Karpas-422 (cell line): ENCODE measurements around the gene ROGDI. TPM values are rescaled to one million over a fixed set of nuclear protein-coding genes. Genes with fewer than 3 reads are reported as not detected.
"Not testable (repeated sequence)": the region's sequence is repeated elsewhere in the genome, so short reads cannot be mapped to it uniquely, and the experiment has no call there.

Source experiments
- DNase-seq: peaks from one replicate; pipeline ENCODE4 v3.0.0-alpha.2; 2015
- H2AFZ ChIP-seq: fragments of 200-600 bp; sonication (generic); 2 replicates; pipeline ENCODE4 v1.6.1; 2014; ENCODE audit warnings: antibody characterized with exemption, low read length, mixed read lengths
- H3K27ac ChIP-seq: fragments of 200-600 bp; sonication (generic); 2 replicates; pipeline ENCODE4 v1.5.1; 2014; ENCODE audit warnings: mild to moderate bottlenecking, low read length, moderate library complexity
- H3K27me3 ChIP-seq: fragments of 200-600 bp; sonication (generic); 2 replicates; pipeline ENCODE4 v1.6.1; 2014; ENCODE audit warnings: low read length, mixed read lengths
- H3K36me3 ChIP-seq: fragments of 200-600 bp; sonication (generic); 2 replicates; pipeline ENCODE4 v1.6.1; 2014; ENCODE audit warnings: low read length, mixed read lengths; ENCODE audit not compliant: insufficient read depth
- H3K4me1 ChIP-seq: fragments of 200-600 bp; sonication (generic); 2 replicates; pipeline ENCODE4 v1.6.1; 2014; ENCODE audit warnings: mild to moderate bottlenecking, low read length, mixed read lengths
- H3K4me2 ChIP-seq: fragments of 200-600 bp; sonication (generic); 2 replicates; pipeline ENCODE4 v1.6.1; 2014; ENCODE audit warnings: low read length, low read depth, mild to moderate bottlenecking; ENCODE audit not compliant: poor library complexity, severe bottlenecking
- H3K4me3 ChIP-seq: fragments of 200-600 bp; sonication (generic); 2 replicates; pipeline ENCODE4 v1.5.1; 2014; ENCODE audit warnings: mild to moderate bottlenecking, antibody characterized with exemption, low read length, mixed read lengths
- H3K79me2 ChIP-seq: fragments of 200-600 bp; sonication (generic); 2 replicates; pipeline ENCODE4 v1.6.1; 2014; ENCODE audit warnings: mild to moderate bottlenecking, low read length, mixed read lengths
- H3K9ac ChIP-seq: fragments of 200-600 bp; sonication (generic); 2 replicates; pipeline ENCODE4 v1.6.0; 2014; ENCODE audit warnings: low read length
- H3K9me2 ChIP-seq: fragments of 200-600 bp; sonication (generic), shearing (Covaris generic); replicated peaks from 2 replicates; pipeline ENCODE4 v1.6.0; 2014; ENCODE audit warnings: mild to moderate bottlenecking, low read length, moderate library complexity; ENCODE audit not compliant: insufficient read depth
- H3K9me3 ChIP-seq: fragments of 300-700, 200-600 bp; sonication (generic); 2 replicates; pipeline ENCODE4 v1.6.1; 2014; ENCODE audit warnings: low read length, mixed read lengths
- H4K20me1 ChIP-seq: fragments of 200-600 bp; sonication (generic); 2 replicates; pipeline ENCODE4 v1.6.1; 2014; ENCODE audit warnings: mild to moderate bottlenecking, antibody characterized with exemption, low read length, low read depth; ENCODE audit not compliant: insufficient read depth
- total RNA-seq: library from RNA; depleted of rRNA; stranded (reverse); fragments of >200 nt; shearing (Covaris generic); gene quantifications from 2 replicates; pipeline ENCODE4 v1.2.3, GENCODE V29; 2014; ENCODE audit warnings: low replicate concordance

ROGDI gene
- total RNA-seq, 1 experiment from 2014 or later, result 9.4 TPM

DNA sequence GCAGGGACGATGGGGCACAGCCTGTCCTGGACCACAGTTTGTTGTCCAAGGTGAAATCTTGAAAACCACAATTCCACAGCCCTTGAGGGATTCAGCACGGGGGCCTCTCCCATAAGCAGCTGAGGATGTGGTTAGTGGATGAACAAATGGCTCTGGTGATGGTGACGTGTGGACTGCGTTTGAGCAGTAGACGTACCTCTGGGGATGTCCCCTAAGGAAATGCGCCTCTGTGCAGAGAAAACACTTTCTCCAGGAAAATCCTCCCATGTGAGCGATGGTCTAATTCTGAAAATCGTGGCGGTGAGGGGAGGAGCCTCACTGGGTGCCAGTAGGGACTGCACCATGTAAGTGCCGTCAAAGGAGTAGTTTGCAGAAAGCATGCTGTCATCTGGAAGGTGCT lies 11.6 kb downstream of the ROGDI start:
- H3K36me3 ChIP-seq, result no peaks in the 10 kb centered on the region
- H3K27ac ChIP-seq, result no peak overlapping the region
- no peaks in the 10 kb centered on the region for H4K20me1 ChIP-seq

GRCh38 chr16:4790261-4790660 lies 12.2 kb downstream of the ROGDI start:
- H3K4me1 ChIP-seq, result no peaks in the 10 kb centered on the region
- no peaks in the 10 kb centered on the region for H3K9me3 ChIP-seq
- H3K4me3 ChIP-seq, result no peak overlapping the region
- no peak overlapping the region for H2AFZ ChIP-seq
- no peak overlapping the region for H3K4me2 ChIP-seq
- no peak overlapping the region for H3K27ac ChIP-seq
- no peaks in the 10 kb centered on the region for H4K20me1 ChIP-seq
- no peaks in the 10 kb centered on the region for H3K27me3 ChIP-seq
- H3K9ac ChIP-seq, result no peak overlapping the region
- no peaks in the 10 kb centered on the region for H3K79me2 ChIP-seq
- no peaks in the 10 kb centered on the region for H3K36me3 ChIP-seq
- no peaks in the 10 kb centered on the region for H3K9me2 ChIP-seq
- DNase-seq, result no peak

More for the DNA sequence above, 11.6 kb downstream of the ROGDI start:
- H3K4me1 ChIP-seq, result no peaks in the 10 kb centered on the region
- no peaks in the 10 kb centered on the region for H3K9me2 ChIP-seq
- H3K27me3 ChIP-seq, result no peaks in the 10 kb centered on the region
- no peak overlapping the region for H3K9ac ChIP-seq
- no peak overlapping the region for H2AFZ ChIP-seq
- H3K79me2 ChIP-seq, result no peaks in the 10 kb centered on the region
- DNase-seq, result no peak
- no peak overlapping the region for H3K4me2 ChIP-seq
- H3K4me3 ChIP-seq, result no peak overlapping the region
- no peaks in the 10 kb centered on the region for H3K9me3 ChIP-seq

- Histone ChIP-seq H3K9ac (no peak overlapping the region), H4K20me1 (no peaks in the 10 kb centered on the region), H3K79me2 (no peaks in the 10 kb centered on the region), H3K27me3 (no peaks in the 10 kb centered on the region), H3K4me3 (no peak overlapping the region), H3K9me3 (no peaks in the 10 kb centered on the region), H3K4me2 (no peak overlapping the region), H3K27ac (no peak overlapping the region), H3K4me1 (no peaks in the 10 kb centered on the region), H2AFZ (no peak overlapping the region), H3K36me3 (no peaks in the 10 kb centered on the region), H3K9me2 (no peaks in the 10 kb centered on the region)
- no peak for DNase-seq
Observed at GRCh38 chr16:4788910-4789309, 13.5 kb downstream of the ROGDI start.

- Histone ChIP-seq H3K79me2 (no peaks in the 10 kb centered on the region), H4K20me1 (no peaks in the 10 kb centered on the region), H3K9me3 (no peaks in the 10 kb centered on the region), H3K9me2 (no peaks in the 10 kb centered on the region), H3K4me1 (no peaks in the 10 kb centered on the region), H3K4me2 (no peak overlapping the region), H2AFZ (no peak overlapping the region), H3K27me3 (no peaks in the 10 kb centered on the region), H3K36me3 (no peaks in the 10 kb centered on the region), H3K9ac (no peak overlapping the region), H3K4me3 (no peak overlapping the region), H3K27ac (no peak overlapping the region)
- no peak for DNase-seq
Observed at GRCh38 chr16:4788489-4788889, 13.9 kb downstream of the ROGDI start.

DNA sequence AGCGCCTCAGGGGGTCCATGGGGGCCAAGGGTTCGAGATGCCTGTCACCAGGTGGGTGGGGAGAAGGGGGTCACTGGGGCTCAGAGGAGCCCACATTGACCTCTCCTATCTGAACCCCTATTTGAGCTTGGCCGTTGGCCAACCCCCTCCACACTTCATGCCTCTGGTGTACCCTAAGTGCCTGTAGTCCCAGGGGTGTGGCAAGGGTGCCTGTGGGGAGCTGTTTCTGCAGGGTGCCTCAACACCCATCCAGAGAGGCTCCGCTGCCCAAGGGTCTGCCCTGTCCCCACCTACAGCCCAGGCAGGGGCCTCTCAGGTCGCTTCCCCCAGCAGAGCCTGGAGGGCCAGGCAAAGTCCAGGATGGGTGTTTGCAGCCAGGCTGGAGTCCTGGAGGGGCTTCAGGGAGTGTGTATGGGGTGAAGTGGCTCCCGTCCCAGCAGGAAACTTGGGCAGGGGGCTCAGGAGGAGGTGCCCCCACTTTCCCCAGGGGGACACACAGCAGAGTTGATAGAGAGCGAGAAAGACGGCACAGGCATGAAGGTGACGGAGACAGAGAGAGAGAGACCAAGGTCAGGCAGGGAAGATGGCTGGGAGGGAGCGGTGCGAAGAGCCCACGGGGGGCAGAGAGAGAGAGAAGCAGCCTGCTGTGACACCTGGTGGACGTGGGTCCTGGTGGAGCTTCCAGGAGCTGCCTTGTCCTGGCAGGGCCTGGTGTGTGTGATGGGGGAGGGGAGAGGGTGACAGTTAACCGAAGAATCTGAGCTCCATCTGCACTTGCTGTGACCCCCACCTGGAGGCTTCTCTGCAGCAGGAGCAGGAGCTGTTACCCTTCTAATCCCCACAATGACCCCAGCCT lies 14.6 kb downstream of the ROGDI start, which contains the start of gene SEPTIN12:
Gene SEPTIN12, minus strand, starts transcription at position 719 of the 856 bp plus-strand sequence. Its CDS starts 700 bp downstream, at position 19.
- Histone ChIP-seq H3K79me2 (no peaks in the 10 kb centered on the region), H3K4me1 (no peaks in the 10 kb centered on the region), H2AFZ (no peak within 1 kb of the TSS), H3K9me3 (no peaks in the 10 kb centered on the region), H4K20me1 (no peaks in the 10 kb centered on the region), H3K36me3 (no peaks in the 10 kb centered on the region), H3K9ac (no peak within 1 kb of the TSS), H3K27ac (no peak within 1 kb of the TSS), H3K4me3 (no peak within 1 kb of the TSS), H3K4me2 (no peak within 1 kb of the TSS), H3K27me3 (no peaks in the 10 kb centered on the region), H3K9me2 (no peaks in the 10 kb centered on the region)
- DNase-seq, result no peak

- DNase-seq, result no peak
- no peak overlapping the region for H3K27ac ChIP-seq
- no peaks in the 10 kb centered on the region for H3K36me3 ChIP-seq
- no peaks in the 10 kb centered on the region for H3K79me2 ChIP-seq
- H3K4me1 ChIP-seq, result no peaks in the 10 kb centered on the region
- no peak overlapping the region for H3K9ac ChIP-seq
- H2AFZ ChIP-seq, result no peak overlapping the region
- H3K9me2 ChIP-seq, result no peaks in the 10 kb centered on the region
- no peaks in the 10 kb centered on the region for H3K9me3 ChIP-seq
- no peaks in the 10 kb centered on the region for H3K27me3 ChIP-seq
- H4K20me1 ChIP-seq, result no peaks in the 10 kb centered on the region
- H3K4me2 ChIP-seq, result no peak overlapping the region
- no peak overlapping the region for H3K4me3 ChIP-seq
Observed at GRCh38 chr16:4787068-4787467, 15.4 kb downstream of the ROGDI start.

DNA sequence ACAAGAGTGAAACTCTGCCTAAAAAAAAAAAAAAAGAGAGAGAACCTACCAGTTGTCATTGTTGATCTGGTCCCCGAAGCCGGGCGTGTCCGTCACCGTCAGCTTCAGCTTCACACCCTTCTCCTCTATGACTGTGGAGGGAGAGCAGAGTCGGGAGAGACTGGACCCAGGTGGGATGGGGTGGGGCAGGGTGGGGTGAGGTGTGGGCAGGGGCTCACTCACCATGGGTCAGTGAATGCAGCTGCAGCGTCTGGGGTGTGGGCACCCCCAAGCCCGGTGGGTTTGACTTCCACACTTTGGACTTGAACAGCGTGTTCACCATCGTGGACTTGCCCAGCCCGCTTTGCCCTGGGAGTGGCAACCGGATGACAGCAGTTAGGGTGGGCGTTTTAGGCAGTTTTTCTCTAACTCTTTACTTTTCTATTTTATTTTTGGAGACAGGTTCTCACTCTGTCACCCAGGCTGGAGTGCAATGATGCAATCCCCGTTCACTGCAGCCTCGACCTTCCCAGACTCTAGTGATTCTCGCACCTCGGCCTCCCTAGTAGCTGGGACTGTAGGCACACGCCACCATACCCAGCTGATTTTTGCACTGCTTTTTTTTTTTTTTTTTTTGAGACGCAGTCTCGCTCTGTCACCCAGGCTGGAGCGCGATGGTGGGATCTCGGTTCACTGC lies 16.5 kb downstream of the ROGDI start:
- H3K4me1 ChIP-seq, result no peaks in the 10 kb centered on the region
- H2AFZ ChIP-seq, result no peak overlapping the region
- H3K27me3 ChIP-seq, result no peaks in the 10 kb centered on the region
- H3K4me2 ChIP-seq, result no peak overlapping the region
- H3K9me3 ChIP-seq, result no peaks in the 10 kb centered on the region
- H3K36me3 ChIP-seq, result no peaks in the 10 kb centered on the region
- no peak overlapping the region for H3K27ac ChIP-seq
- H3K79me2 ChIP-seq, result no peaks in the 10 kb centered on the region
- H3K4me3 ChIP-seq, result no peak overlapping the region
- no peak overlapping the region for H3K9ac ChIP-seq
- DNase-seq, result no peak
- no peaks in the 10 kb centered on the region for H3K9me2 ChIP-seq
- H4K20me1 ChIP-seq, result no peaks in the 10 kb centered on the region

- H3K27ac ChIP-seq, H3K79me2 ChIP-seq, H3K9me2 ChIP-seq, H4K20me1 ChIP-seq, H3K4me2 ChIP-seq, H3K9me3 ChIP-seq, H3K4me3 ChIP-seq, DNase-seq, H3K27me3 ChIP-seq, H3K36me3 ChIP-seq, H3K9ac ChIP-seq, H2AFZ ChIP-seq, H3K4me1 ChIP-seq: not testable (repeated sequence)
Observed at GRCh38 chr16:4784444-4784987, 17.9 kb downstream of the ROGDI start.
